Lower leg skin (tissue), 3 donors: ENCODE measurements around the gene PRAC2.

Experiments
- CTCF ChIP-seq, 3 donors: fragments of 450-650 bp; IDR thresholded peaks; one replicate each; pipeline ENCODE4 v1.5.1; 2016; ENCODE audit warnings: antibody characterized with exemption in 3 of 3, mild to moderate bottlenecking in 3 of 3, moderate library complexity in 2 of 3
- POLR2A ChIP-seq, 2 donors: fragments of 450-650 bp; IDR thresholded peaks; one replicate each; pipeline ENCODE4 v1.6.1; 2016 to 2017; ENCODE audit warnings: antibody characterized with exemption in 2 of 2, mild to moderate bottlenecking in 1 of 2, moderate library complexity in 1 of 2

- TF ChIP-seq CTCF (IDR thresholded peaks at IDR 0.05) (no peak), POLR2A (IDR thresholded peaks at IDR 0.05) (no peak)
Measured at GRCh38 chr17:48769009-48769675, 46.2 kb downstream of the PRAC2 start.
